Ovary (tissue), 10 donors: ENCODE results near the gene TCL1A. TPM values are rescaled to one million over a fixed set of nuclear protein-coding genes. Genes with fewer than 3 reads are reported as not detected.
"Not testable (repeated sequence)": the region's sequence is repeated elsewhere in the genome, so short reads cannot be mapped to it uniquely, and the experiment has no call there.

Experiments
- DNase-seq, 5 donors: peaks; one replicate each; pipeline ENCODE4 v3.0.0-alpha.2; 2019 to 2020
- H3K27ac ChIP-seq, 2 donors: fragments of 200-600 bp; one replicate each; pipeline versions ENCODE4 v1.5.1 to v1.8.0; 2019 to 2022
- H3K27me3 ChIP-seq: fragments of 200-600 bp; one replicate; pipeline ENCODE4 v1.8.0; 2022
- H3K36me3 ChIP-seq: fragments of 200-600 bp; sonication (generic); one replicate; pipeline ENCODE4 v1.5.1; 2019
- H3K4me1 ChIP-seq: one replicate; pipeline ENCODE4 v1.8.1; 2013; ENCODE audit warnings: mild to moderate bottlenecking, moderate library complexity; ENCODE audit not compliant: insufficient read depth
- H3K4me3 ChIP-seq: fragments of 200-600 bp; sonication (generic); one replicate; pipeline ENCODE4 v1.5.1; 2017
- H3K9me3 ChIP-seq, 2 donors: fragments of 200-600 bp in 1 of 2; sonication (generic) in 1 of 2; one replicate each; pipeline versions ENCODE4 v1.5.1 to v1.8.1; 2013 to 2019; ENCODE audit warnings: mild to moderate bottlenecking in 1 of 2, moderate library complexity in 1 of 2
- EP300 ChIP-seq: sonication (generic); formaldehyde crosslinking; IDR thresholded peaks from one replicate; pipeline ENCODE4 v1.6.1; 2017; ENCODE audit warnings: antibody characterized with exemption
- POLR2A ChIP-seq: fragments of 450-650 bp; IDR thresholded peaks from one replicate; pipeline ENCODE4 v1.6.1; 2017; ENCODE audit warnings: antibody characterized with exemption, mild to moderate bottlenecking, moderate library complexity
- WGBS, 3 donors: extraction: QIAGEN DNeasy Blood & Tissue Kit in 1 of 3; methylation state at CpG; one replicate each; pipeline versions ENCODE4 v1.1.5 to v1.1.7; 2013 to 2017; 5-methylcytosine and 5-hydroxymethylcytosine counted together
- intact Hi-C, 4 donors: fragments of 100-400 bp; cut with DNase I; formaldehyde crosslinking; loops; one replicate each; pipeline versions ENCODE4 v1.11.0 to v1.15.1; 2022 to 2023
- long read RNA-seq, 3 donors: library from polyadenylated mRNA in 2 of 3; unstranded in 2 of 3; transcript quantifications; one replicate each; pipeline ENCODE4 v2.0.0 and lab custom pipeline, GENCODE V29; 2021 to 2026
- polyA plus RNA-seq, 2 donors: library from polyadenylated mRNA; stranded (reverse); fragments of 200-250 nt in 1 of 2; fragments of 350-450 nt in 1 of 2; fragmentation: Illumina TruSeq in 1 of 2; extraction: RNeasy Lipid Tissue Mini Kit (QIAGEN cat#74804) in 1 of 2; gene quantifications; one replicate each; pipeline ENCODE4 v1.2.3, GENCODE V29; 2013 to 2014
- total RNA-seq, 7 donors: library from RNA; depleted of rRNA in 2 of 7; stranded (reverse); fragments of >200 nt in 2 of 7; fragmentation: NEBNext Ultra II Directional in 3 of 7; extraction: Animal tissue kit (Norgen Biotek cat#: 25700) in 3 of 7; gene quantifications; one replicate each; pipeline versions ENCODE4 v1.1.0 to v1.2.4, GENCODE V29; 2016 to 2023
- TF ChIP-seq, protein P1 (sequence below), 3 donors: fragments of 450-650 bp in 2 of 3; fragments of 200-600 bp in 1 of 3; IDR thresholded peaks; one replicate each; pipeline versions ENCODE4 v1.5.1 to v1.8.0; 2016 to 2022; ENCODE audit warnings: antibody characterized with exemption in 3 of 3, mild to moderate bottlenecking in 1 of 3
- donor health status: DM: no; HTN: no; CAD: no; lungs with moderate emphysema.
- donor health status: DM: no; HTN: no; CAD: no.
- donor health status: Bipolar disorder and iron deficiency.
- donor health status: DM: yes; HTN: yes; CAD: no.
- donor health status: DM: no; HTN: no; CAD: no.
- donor health status: DM: yes; HTN: yes; CAD: no.

TCL1A gene, protein sequence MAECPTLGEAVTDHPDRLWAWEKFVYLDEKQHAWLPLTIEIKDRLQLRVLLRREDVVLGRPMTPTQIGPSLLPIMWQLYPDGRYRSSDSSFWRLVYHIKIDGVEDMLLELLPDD
- total RNA-seq (not detected), polyA plus RNA-seq (under 1 TPM; 0.13 to 0.70 TPM)
- long read RNA-seq, donor 1 = 0 reads
- long read RNA-seq, donor 2, transcript TCL1A-203 (4 exons, 1,391 nt) = minor isoform, 18 of 44 reads
- long read RNA-seq, donor 2, transcript TCL1A-201 (4 exons, 1,395 nt) = major isoform, 25 of 44 reads
- long read RNA-seq, donor 2, partial matches to known transcripts = 0 of 44 reads
- long read RNA-seq, donor 2, other reads (novel, unspliced or antisense) = 0 of 44 reads
- long read RNA-seq, donor 3, partial matches to known transcripts = 1 of 1 reads
- long read RNA-seq, donor 3, other reads (novel, unspliced or antisense) = 0 of 1 reads

DNA sequence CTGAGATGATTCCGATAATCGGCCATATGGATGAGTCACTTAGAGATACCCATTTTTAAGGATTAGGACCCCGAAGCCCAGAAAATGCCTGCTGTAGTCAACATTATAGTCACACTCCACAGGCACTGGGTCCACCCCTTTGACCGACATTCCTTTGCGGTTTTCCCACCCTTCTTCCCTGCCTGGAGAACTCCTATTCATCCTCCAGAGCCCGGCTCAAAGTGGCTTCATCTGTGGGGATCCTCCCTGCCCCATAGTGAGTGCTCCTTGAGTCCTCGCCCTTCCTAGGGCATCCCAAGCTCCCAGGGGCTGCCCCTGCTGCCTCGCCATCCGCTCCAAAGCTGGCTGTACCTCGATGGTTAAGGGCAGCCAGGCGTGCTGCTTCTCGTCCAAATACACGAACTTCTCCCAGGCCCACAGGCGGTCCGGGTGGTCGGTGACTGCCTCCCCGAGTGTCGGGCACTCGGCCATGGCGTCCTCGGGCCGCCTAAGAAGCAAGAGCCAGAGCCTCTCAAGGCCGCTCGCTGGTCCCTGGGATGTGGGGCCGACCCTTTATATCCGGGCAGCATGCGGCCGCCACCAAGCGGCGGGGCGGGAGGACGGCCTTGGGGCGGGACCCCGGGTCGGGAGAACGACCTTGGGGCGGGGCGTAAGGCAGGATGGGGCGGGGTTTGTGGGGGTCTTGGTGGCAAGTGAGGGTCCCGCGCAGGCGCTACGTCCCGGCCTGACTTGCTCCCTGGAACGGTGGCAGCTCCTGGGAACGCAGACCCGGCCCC, at the start of gene TCL1A:
TSS of gene TCL1A (minus strand) at position 530 of the 776 bp plus-strand sequence. CDS start at position 471, 59 bp downstream.
- Histone ChIP-seq H3K4me3 (no peak within 1 kb of the TSS), H3K4me1 (no peaks in the 10 kb centered on the region), H3K27ac (no peak within 1 kb of the TSS), H3K36me3 (no peaks in the 10 kb centered on the region), H3K9me3 (peaks cover 0 to 4% of the 10 kb centered on the region in 2 donors), H3K27me3 (no peaks in the 10 kb centered on the region)
- DNase-seq = no peak
- intact Hi-C loops = no loop called here
- TF ChIP-seq, protein P1, sequence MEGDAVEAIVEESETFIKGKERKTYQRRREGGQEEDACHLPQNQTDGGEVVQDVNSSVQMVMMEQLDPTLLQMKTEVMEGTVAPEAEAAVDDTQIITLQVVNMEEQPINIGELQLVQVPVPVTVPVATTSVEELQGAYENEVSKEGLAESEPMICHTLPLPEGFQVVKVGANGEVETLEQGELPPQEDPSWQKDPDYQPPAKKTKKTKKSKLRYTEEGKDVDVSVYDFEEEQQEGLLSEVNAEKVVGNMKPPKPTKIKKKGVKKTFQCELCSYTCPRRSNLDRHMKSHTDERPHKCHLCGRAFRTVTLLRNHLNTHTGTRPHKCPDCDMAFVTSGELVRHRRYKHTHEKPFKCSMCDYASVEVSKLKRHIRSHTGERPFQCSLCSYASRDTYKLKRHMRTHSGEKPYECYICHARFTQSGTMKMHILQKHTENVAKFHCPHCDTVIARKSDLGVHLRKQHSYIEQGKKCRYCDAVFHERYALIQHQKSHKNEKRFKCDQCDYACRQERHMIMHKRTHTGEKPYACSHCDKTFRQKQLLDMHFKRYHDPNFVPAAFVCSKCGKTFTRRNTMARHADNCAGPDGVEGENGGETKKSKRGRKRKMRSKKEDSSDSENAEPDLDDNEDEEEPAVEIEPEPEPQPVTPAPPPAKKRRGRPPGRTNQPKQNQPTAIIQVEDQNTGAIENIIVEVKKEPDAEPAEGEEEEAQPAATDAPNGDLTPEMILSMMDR (IDR thresholded peaks at IDR 0.05) = no peak
- TF ChIP-seq EP300 (no peak), POLR2A (no peak)
- 47 to 65% (median 53%) methylated on average over 27 to 47 of the region's 47 CpGs for WGBS, 3 donors

DNA sequence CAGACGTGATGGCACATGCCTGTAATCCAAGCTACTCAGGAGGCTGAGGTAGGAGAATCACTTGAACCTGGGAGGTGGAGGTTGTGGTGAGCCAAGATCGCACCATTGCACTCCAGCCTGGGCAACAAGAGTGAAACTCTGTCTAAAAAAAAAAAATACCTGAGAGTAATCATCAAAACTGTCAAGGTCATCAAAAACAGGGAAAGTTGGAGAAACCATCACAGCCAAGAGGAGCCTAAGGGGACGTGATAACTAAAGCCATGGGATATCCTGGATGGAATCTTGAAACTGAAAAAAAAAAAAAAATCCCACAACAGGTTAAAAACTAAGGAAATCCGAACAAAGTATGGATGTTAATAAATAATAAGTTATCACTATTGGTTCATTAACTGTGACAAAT, 49.1 kb upstream of the TCL1A start:
- H3K27me3 ChIP-seq, intact Hi-C loops, H3K9me3 ChIP-seq, H3K4me3 ChIP-seq, DNase-seq, H3K36me3 ChIP-seq, H3K4me1 ChIP-seq, H3K27ac ChIP-seq: not testable (repeated sequence)
- WGBS, 3 donors = 71 to 79% (median 74%) methylated on average over 4 of the region's 4 CpGs

DNA sequence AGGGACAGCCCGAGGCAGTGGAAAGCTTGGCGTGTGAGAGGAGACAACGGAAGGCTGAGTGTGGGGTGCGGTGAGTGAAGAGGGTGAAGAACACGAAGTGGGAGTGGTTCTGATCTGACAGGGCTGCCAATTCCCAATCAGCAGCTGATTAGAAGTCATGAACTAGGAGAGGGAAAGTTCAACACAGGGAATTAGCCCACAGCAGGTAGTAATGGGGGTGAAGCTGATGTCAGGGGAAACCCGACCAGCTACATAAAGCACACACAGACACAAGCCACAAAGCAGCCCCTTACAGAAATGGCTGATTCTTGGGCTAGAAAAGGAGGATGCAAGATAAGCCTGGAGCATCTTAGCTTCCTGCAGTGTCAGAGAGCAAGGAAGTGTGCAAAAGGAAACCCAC, 47.5 kb upstream of the TCL1A start:
- Histone ChIP-seq H3K27me3 (no peaks in the 10 kb centered on the region), H3K36me3 (no peaks in the 10 kb centered on the region), H3K9me3 (no peaks in the 10 kb centered on the region), H3K4me3 (no peak overlapping the region), H3K27ac (no peak overlapping the region), H3K4me1 (no peaks in the 10 kb centered on the region)
- intact Hi-C loops = no loop called here
- WGBS, 3 donors = 35 to 45% (median 35%) methylated on average over 6 of the region's 6 CpGs
- DNase-seq = no peak
- TF ChIP-seq POLR2A (no peak), EP300 (no peak)
- TF ChIP-seq, protein P1 (IDR thresholded peaks at IDR 0.05) = no peak

DNA sequence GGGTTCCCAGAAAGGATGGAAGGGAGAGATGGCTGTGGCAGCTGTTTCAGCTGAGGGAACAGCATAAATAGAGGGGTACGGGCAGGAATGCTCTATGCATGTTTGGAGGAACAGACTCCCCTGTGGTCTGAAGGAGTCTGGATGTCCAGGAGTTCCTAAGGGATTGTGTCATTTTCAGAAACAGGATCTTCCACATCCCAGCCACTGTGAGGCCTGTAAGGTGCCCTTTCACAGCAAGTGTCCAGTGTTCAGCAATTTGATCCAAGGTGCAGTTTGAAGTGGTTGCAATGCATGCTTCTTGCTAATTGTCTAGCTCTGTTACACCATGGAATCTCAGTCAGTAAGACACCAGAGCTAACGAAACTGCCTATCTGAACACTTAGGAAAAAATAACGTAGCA, 46.7 kb upstream of the TCL1A start:
- DNase-seq = no peak
- Histone ChIP-seq H3K27ac (no peak overlapping the region), H3K36me3 (no peaks in the 10 kb centered on the region), H3K27me3 (no peaks in the 10 kb centered on the region), H3K9me3 (no peaks in the 10 kb centered on the region), H3K4me1 (no peaks in the 10 kb centered on the region), H3K4me3 (no peak overlapping the region)
- intact Hi-C loops = no loop called here
- WGBS, 3 donors = 75 to 87% (median 79%) methylated on average over 3 of the region's 3 CpGs
- TF ChIP-seq, protein P1 (IDR thresholded peaks at IDR 0.05) = no peak
- no peak for TF ChIP-seq EP300
- TF ChIP-seq POLR2A = no peak

DNA sequence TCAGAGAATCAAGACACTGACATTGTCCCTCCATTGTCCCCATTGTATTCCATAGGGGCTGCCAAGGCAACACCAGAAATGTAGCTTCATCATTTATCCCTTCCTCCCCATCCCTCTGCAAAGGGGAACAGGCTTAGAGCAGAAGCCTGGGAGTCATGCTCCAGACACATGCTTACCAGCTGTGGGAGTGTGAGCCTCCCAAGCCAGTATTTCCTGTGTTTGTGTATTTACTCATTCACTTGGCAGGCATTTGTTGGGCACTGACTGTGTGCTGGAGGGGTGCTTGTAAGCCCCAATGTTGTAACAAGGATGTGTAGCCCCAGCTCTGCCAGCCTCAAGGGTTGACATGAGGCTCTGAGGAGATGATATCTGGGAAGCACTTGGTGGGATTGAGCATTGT, 46.0 kb upstream of the TCL1A start:
- Histone ChIP-seq H3K4me1 (no peaks in the 10 kb centered on the region), H3K27me3 (no peaks in the 10 kb centered on the region), H3K4me3 (no peak overlapping the region), H3K9me3 (no peaks in the 10 kb centered on the region), H3K36me3 (no peaks in the 10 kb centered on the region), H3K27ac (no peak overlapping the region)
- DNase-seq = no peak
- intact Hi-C loops = no loop called here
- TF ChIP-seq, protein P1 (IDR thresholded peaks at IDR 0.05) = no peak
- no peak for TF ChIP-seq EP300
- no peak for TF ChIP-seq POLR2A
